ENCODE measurements around the gene TTBK1. TPM values are rescaled to one million over a fixed set of nuclear protein-coding genes. Genes with fewer than 3 reads are reported as not detected.

The TTBK1 gene
- total and polyA plus RNA-seq, 4 donors, result 0.05 to 0.31 (median 0.12) TPM

- ATAC-seq (ENCODE audit: insufficient read depth, low FRiP score), result no peak
- Histone ChIP-seq H3K4me1 (ENCODE audit: control insufficient read depth in 5 of 5, insufficient read depth in 5 of 5, low read length in 5 of 5) (peaks cover 0 to 7% (median 0%) of the 10 kb centered on the region in 5 donors), H3K36me3 (ENCODE audit: control insufficient read depth in 4 of 4, insufficient read depth in 4 of 4, low read length in 4 of 4) (no peaks in the 10 kb centered on the region), H3K9ac (ENCODE audit: insufficient read depth in 1 of 2, low read length in 2 of 2) (no peak overlapping the region), H3K4me3 (no peak overlapping the region), H3K27ac (ENCODE audit: low read depth in 1 of 2, low read length in 1 of 2) (no peak overlapping the region), H3K27me3 (ENCODE audit: control insufficient read depth in 3 of 3, insufficient read depth in 3 of 3, low read length in 2 of 3) (peaks cover 0 to 3% (median 2%) of the 10 kb centered on the region in 3 donors), H3K9me3 (ENCODE audit: control insufficient read depth in 4 of 4, insufficient read depth in 3 of 4, low read length in 3 of 4) (no peaks in the 10 kb centered on the region)
- 81 to 90% methylated on average over 8 of the region's 8 CpGs for WGBS, 2 donors
- DNase-seq, result no peak
- TF ChIP-seq CTCF (IDR thresholded peaks at IDR 0.05; ENCODE audit: control extremely low read depth, extremely low read depth), result no peak
These were observed 60.6 kb downstream of the TTBK1 start for GRCh38 chr6:43303751-43304331.

GRCh38 chr6:43304361-43304760 is 61.1 kb downstream of the TTBK1 start:
- ATAC-seq (ENCODE audit: insufficient read depth, low FRiP score) (no peak), DNase-seq (no peak)
- no peak overlapping the region for H3K27ac ChIP-seq (ENCODE audit: low read depth in 1 of 2, low read length in 1 of 2)
- peaks cover 0 to 6% (median 3%) of the 10 kb centered on the region in 3 donors for H3K27me3 ChIP-seq (ENCODE audit: control insufficient read depth in 3 of 3, insufficient read depth in 3 of 3, low read length in 2 of 3)
- no peaks in the 10 kb centered on the region for H3K36me3 ChIP-seq (ENCODE audit: control insufficient read depth in 4 of 4, insufficient read depth in 4 of 4, low read length in 4 of 4)
- WGBS, 2 donors, result 73 to 85% methylated on average over 3 of the region's 3 CpGs
- no peak for TF ChIP-seq CTCF (IDR thresholded peaks at IDR 0.05; ENCODE audit: control extremely low read depth, extremely low read depth)
- H3K4me1 ChIP-seq (ENCODE audit: control insufficient read depth in 5 of 5, insufficient read depth in 5 of 5, low read length in 5 of 5), result peaks cover 0 to 9% (median 0%) of the 10 kb centered on the region in 5 donors
- no peak overlapping the region for H3K9ac ChIP-seq (ENCODE audit: insufficient read depth in 1 of 2, low read length in 2 of 2)
- no peak overlapping the region for H3K4me3 ChIP-seq
- no peaks in the 10 kb centered on the region for H3K9me3 ChIP-seq (ENCODE audit: control insufficient read depth in 4 of 4, insufficient read depth in 3 of 4, low read length in 3 of 4)

- DNase-seq, result no peak
- TF ChIP-seq CTCF (IDR thresholded peaks at IDR 0.05; ENCODE audit: control extremely low read depth, extremely low read depth), result no peak
- no peaks in the 10 kb centered on the region for H3K9me3 ChIP-seq (ENCODE audit: control insufficient read depth in 4 of 4, insufficient read depth in 3 of 4, low read length in 3 of 4)
- H3K36me3 ChIP-seq (ENCODE audit: control insufficient read depth in 4 of 4, insufficient read depth in 4 of 4, low read length in 4 of 4), result no peaks in the 10 kb centered on the region
- WGBS, 2 donors, result 84% methylated on average over 2 of the region's 2 CpGs
- no peak overlapping the region for H3K4me3 ChIP-seq
- no peak for ATAC-seq (ENCODE audit: insufficient read depth, low FRiP score)
- peaks cover 0 to 6% (median 3%) of the 10 kb centered on the region in 3 donors for H3K27me3 ChIP-seq (ENCODE audit: control insufficient read depth in 3 of 3, insufficient read depth in 3 of 3, low read length in 2 of 3)
- H3K27ac ChIP-seq (ENCODE audit: low read depth in 1 of 2, low read length in 1 of 2), result no peak overlapping the region
- no peak overlapping the region for H3K9ac ChIP-seq (ENCODE audit: insufficient read depth in 1 of 2, low read length in 2 of 2)
- H3K4me1 ChIP-seq (ENCODE audit: control insufficient read depth in 5 of 5, insufficient read depth in 5 of 5, low read length in 5 of 5), result peaks cover 0 to 9% (median 0%) of the 10 kb centered on the region in 5 donors
These were observed 61.6 kb downstream of the TTBK1 start for GRCh38 chr6:43304882-43305281.

GRCh38 chr6:43306086-43306485 is 62.8 kb downstream of the TTBK1 start:
- no peaks in the 10 kb centered on the region for H3K9me3 ChIP-seq (ENCODE audit: control insufficient read depth in 4 of 4, insufficient read depth in 3 of 4, low read length in 3 of 4)
- no peak overlapping the region for H3K9ac ChIP-seq (ENCODE audit: insufficient read depth in 1 of 2, low read length in 2 of 2)
- WGBS, 2 donors, result 90 to 92% methylated on average over 7 of the region's 7 CpGs
- DNase-seq, result no peak
- no peak for TF ChIP-seq CTCF (IDR thresholded peaks at IDR 0.05; ENCODE audit: control extremely low read depth, extremely low read depth)
- H3K36me3 ChIP-seq (ENCODE audit: control insufficient read depth in 4 of 4, insufficient read depth in 4 of 4, low read length in 4 of 4), result no peaks in the 10 kb centered on the region
- peaks cover 0 to 9% (median 0%) of the 10 kb centered on the region in 5 donors for H3K4me1 ChIP-seq (ENCODE audit: control insufficient read depth in 5 of 5, insufficient read depth in 5 of 5, low read length in 5 of 5)
- no peak for ATAC-seq (ENCODE audit: insufficient read depth, low FRiP score)
- no peak overlapping the region for H3K4me3 ChIP-seq
- H3K27ac ChIP-seq (ENCODE audit: low read depth in 1 of 2, low read length in 1 of 2), result no peak overlapping the region
- H3K27me3 ChIP-seq (ENCODE audit: control insufficient read depth in 3 of 3, insufficient read depth in 3 of 3, low read length in 2 of 3), result peaks cover 0 to 6% (median 1%) of the 10 kb centered on the region in 3 donors

Measured in lung (tissue), 12 donors.